Activated CD8-positive, alpha-beta memory T cell treated with anti-CD3 and anti-CD28 coated beads for 48 hours (primary cell): Measurements from ENCODE around the gene UPF1.
"Not testable (repeated sequence)": the region's sequence is repeated elsewhere in the genome, so short reads cannot be mapped to it uniquely, and the experiment has no call there.

Experiments used
- DNase-seq, 3 experiments: peaks; one replicate each; pipeline ENCODE4 v3.0.0-alpha.2; 2020; ENCODE audit warnings: low read depth in 2 of 3, low spot score in 2 of 3

Gene UPF1

DNA sequence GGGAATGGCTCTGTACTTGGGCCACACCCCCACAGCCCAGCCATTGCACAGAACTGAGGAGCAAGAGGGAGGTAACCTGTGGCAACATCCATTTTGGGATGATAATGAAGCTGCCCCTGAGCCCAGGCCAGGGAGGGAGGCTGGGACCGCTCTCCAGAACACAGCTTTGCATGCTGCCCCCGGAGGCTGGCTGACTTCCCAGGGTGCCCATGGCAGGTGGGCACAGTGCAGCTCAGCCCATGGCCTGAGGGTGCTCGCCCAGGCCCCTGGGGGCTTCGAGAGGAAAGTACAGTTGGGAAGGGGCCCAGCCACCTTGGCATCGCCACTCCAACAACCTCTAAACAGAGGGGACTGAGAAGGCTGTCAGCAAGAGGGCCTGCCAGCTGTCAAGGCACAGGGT is 81.7 kb downstream of the UPF1 start:
- no peak for DNase-seq

DNA sequence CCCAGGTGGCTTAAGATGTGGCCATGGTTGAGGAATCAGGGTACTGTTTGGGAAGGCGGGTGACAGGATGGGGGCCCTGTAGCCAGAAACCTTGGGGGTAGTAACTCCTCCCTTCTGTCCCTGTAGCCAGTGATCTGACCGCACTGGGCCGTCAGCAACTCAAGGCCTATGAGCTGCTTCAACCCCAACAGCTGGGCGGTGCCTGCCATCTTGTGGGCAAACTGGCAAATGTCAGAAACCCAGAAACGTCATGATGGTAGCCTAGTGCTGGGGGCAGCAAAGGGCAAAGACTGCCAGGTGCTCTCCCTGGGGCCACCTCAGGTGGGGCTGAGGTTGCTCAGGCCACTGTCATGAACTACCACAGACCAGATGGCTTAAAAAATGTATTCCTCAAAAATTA is 83.9 kb downstream of the UPF1 start:
- DNase-seq = no peak

DNA sequence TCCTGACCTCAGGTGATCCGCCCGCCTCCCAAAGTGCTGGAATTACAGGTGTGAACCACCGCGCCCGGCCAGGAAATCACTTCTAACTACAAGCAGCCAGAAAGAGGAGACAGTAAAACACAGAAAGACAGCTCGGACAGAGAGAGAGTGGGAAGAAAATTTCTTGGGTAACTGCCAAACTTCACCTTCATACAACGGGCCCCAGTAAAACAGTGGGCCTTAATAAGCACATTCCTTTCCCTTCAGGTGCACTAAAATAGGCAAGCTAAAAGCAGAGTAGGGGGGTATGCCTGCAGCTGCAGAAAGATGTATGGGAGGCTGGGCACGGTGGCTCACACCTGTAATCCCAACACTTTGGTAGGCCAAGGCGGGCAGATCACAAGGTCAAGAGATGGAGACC is 85.8 kb downstream of the UPF1 start:
- DNase-seq = not testable (repeated sequence)
